Trophoblast cell (in vitro differentiated cells and primary cell): ENCODE measurements around the gene TMC4.
"Not testable (repeated sequence)": the region's sequence is repeated elsewhere in the genome, so short reads cannot be mapped to it uniquely, and the experiment has no call there.

Experiments
- DNase-seq, 2 donors: peaks; one replicate each; pipeline ENCODE4 v3.0.0-alpha.2; 2016
- H2AFZ ChIP-seq: 2 replicates; pipeline ENCODE4 v1.6.1; 2013; ENCODE audit warnings: low read length, moderate library complexity, mild to moderate bottlenecking; ENCODE audit not compliant: insufficient read depth, poor library complexity
- H2AK5ac ChIP-seq: 2 replicates; pipeline ENCODE4 v1.6.1; 2013; ENCODE audit warnings: mild to moderate bottlenecking, low read length
- H2BK120ac ChIP-seq: 2 replicates; pipeline ENCODE4 v1.6.1; 2013; ENCODE audit warnings: low read length, mild to moderate bottlenecking, moderate library complexity; ENCODE audit not compliant: insufficient read depth, poor library complexity
- H2BK12ac ChIP-seq: 2 replicates; pipeline ENCODE4 v1.6.1; 2013; ENCODE audit warnings: mild to moderate bottlenecking, low read length, moderate library complexity
- H2BK5ac ChIP-seq: 2 replicates; pipeline ENCODE4 v1.6.1; 2013; ENCODE audit warnings: low read length, low read depth, moderate library complexity, mild to moderate bottlenecking; ENCODE audit not compliant: poor library complexity
- H3K14ac ChIP-seq: 2 replicates; pipeline ENCODE4 v1.6.1; 2013; ENCODE audit warnings: mild to moderate bottlenecking, low read length
- H3K18ac ChIP-seq: 2 replicates; pipeline ENCODE4 v1.6.1; 2013; ENCODE audit warnings: mild to moderate bottlenecking, low read length
- H3K23ac ChIP-seq: 2 replicates; pipeline ENCODE4 v1.6.1; 2013; ENCODE audit warnings: low read length
- H3K27ac ChIP-seq: 2 replicates; pipeline ENCODE4 v1.5.1; 2013; ENCODE audit warnings: low read depth, mild to moderate bottlenecking, inconsistent platforms, low read length, moderate library complexity
- H3K27me3 ChIP-seq: 2 replicates; pipeline ENCODE4 v1.6.1; 2013; ENCODE audit warnings: inconsistent platforms, mild to moderate bottlenecking, low read length, moderate library complexity; ENCODE audit not compliant: insufficient read depth
- H3K36me3 ChIP-seq, 2 experiments: 1 replicate in 1 of 2; 2 replicates in 1 of 2; pipeline ENCODE4 v1.6.1; 2013; ENCODE audit warnings: low read length in 2 of 2, mild to moderate bottlenecking in 2 of 2, moderate library complexity in 1 of 2; ENCODE audit not compliant: insufficient read depth in 2 of 2, control insufficient read depth in 1 of 2
- H3K4ac ChIP-seq: 2 replicates; pipeline ENCODE4 v1.6.1; 2013; ENCODE audit warnings: low read depth, mild to moderate bottlenecking, low read length, moderate library complexity
- H3K4me1 ChIP-seq, 2 experiments: 1 replicate in 1 of 2; 2 replicates in 1 of 2; pipeline ENCODE4 v1.6.1; 2013; ENCODE audit warnings: low read length in 2 of 2, mild to moderate bottlenecking in 2 of 2, moderate library complexity in 1 of 2; ENCODE audit not compliant: insufficient read depth in 2 of 2, control insufficient read depth in 1 of 2
- H3K4me2 ChIP-seq: 2 replicates; pipeline ENCODE4 v1.6.1; 2013; ENCODE audit warnings: inconsistent platforms, mild to moderate bottlenecking, low read length, moderate library complexity
- H3K4me3 ChIP-seq: 2 replicates; pipeline ENCODE4 v1.5.1; 2013; ENCODE audit warnings: mild to moderate bottlenecking, low read depth, low read length, inconsistent platforms
- H3K79me1 ChIP-seq: one replicate; pipeline ENCODE4 v1.6.1; 2013; ENCODE audit warnings: low read length
- H3K79me2 ChIP-seq: 2 replicates; pipeline ENCODE4 v1.6.1; 2013; ENCODE audit warnings: low read length, mild to moderate bottlenecking; ENCODE audit not compliant: control insufficient read depth, insufficient read depth, poor library complexity
- H3K9ac ChIP-seq: 2 replicates; pipeline ENCODE4 v1.6.1; 2013; ENCODE audit warnings: mild to moderate bottlenecking, low read length
- H3K9me3 ChIP-seq: 2 replicates; pipeline ENCODE4 v1.6.1; 2013; ENCODE audit warnings: low read depth, mild to moderate bottlenecking, control low read depth, inconsistent platforms, low read length; ENCODE audit not compliant: insufficient read depth
- H4K12ac ChIP-seq: 2 replicates; pipeline ENCODE4 v1.6.1; 2013; ENCODE audit warnings: low read depth, mild to moderate bottlenecking, low read length, moderate library complexity
- H4K8ac ChIP-seq: 2 replicates; pipeline ENCODE4 v1.6.1; 2013; ENCODE audit warnings: low read depth, mild to moderate bottlenecking, low read length, moderate library complexity
- H4K91ac ChIP-seq: one replicate; pipeline ENCODE4 v1.6.1; 2013; ENCODE audit warnings: low read depth, mild to moderate bottlenecking, low read length, moderate library complexity
- WGBS: extraction: QIAGEN DNeasy Blood & Tissue Kit; methylation state at CpG from one replicate; pipeline ENCODE4 v1.1.7; 2013; ENCODE audit warnings: missing lambda C conversion rate; ENCODE audit not compliant: insufficient read length, insufficient coverage; ENCODE audit errors: extremely low coverage; 5-methylcytosine and 5-hydroxymethylcytosine counted together

The TMC4 gene

DNA sequence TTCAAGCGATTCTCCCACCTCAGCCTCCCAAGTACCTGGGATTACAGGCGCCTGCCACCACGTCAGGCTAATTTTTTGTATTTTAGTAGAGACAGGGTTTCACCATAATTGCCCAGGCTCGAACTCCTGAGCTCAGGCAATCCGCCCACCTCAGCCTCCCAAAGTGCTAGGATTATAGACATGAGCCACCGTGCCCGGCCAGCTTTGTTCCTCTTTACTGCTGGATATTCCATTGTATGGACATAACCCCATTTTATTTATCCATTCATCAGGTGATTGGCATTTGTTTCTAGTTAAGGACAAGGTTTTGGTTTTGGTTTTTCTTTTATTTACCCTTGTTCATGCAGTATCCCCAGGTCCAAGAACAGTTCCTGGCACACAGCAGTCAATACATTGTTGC, 23.6 kb upstream of the TMC4 start:
- H3K79me2 ChIP-seq, result peaks cover 17% of the 10 kb centered on the region
- H2AFZ ChIP-seq, result no peak overlapping the region
- H3K18ac ChIP-seq, result no peak overlapping the region
- H4K8ac ChIP-seq, result no peak overlapping the region
- no peak overlapping the region for H3K9ac ChIP-seq
- H3K27ac ChIP-seq, result no peak overlapping the region
- no peak overlapping the region for H4K91ac ChIP-seq
- H3K4ac ChIP-seq, result no peak overlapping the region
- H3K4me3 ChIP-seq, result no peak overlapping the region
- H3K79me1 ChIP-seq, result peaks cover 13% of the 10 kb centered on the region
- DNase-seq, result no peak
- no peaks in the 10 kb centered on the region for H3K27me3 ChIP-seq
- no peak overlapping the region for H2BK120ac ChIP-seq
- H4K12ac ChIP-seq, result no peak overlapping the region
- H2BK5ac ChIP-seq, result no peak overlapping the region
- H3K14ac ChIP-seq, result no peak overlapping the region
- H2AK5ac ChIP-seq, result no peak overlapping the region
- H3K4me2 ChIP-seq, result no peak overlapping the region
- no CpG with 5 or more reads among the region's 7 CpGs for WGBS
- no peaks in the 10 kb centered on the region for H3K9me3 ChIP-seq
- H3K4me1 ChIP-seq, result peaks cover 6 to 10% of the 10 kb centered on the region in 2 experiments
- H3K36me3 ChIP-seq, result peaks cover 12 to 17% of the 10 kb centered on the region in 2 experiments
- H3K23ac ChIP-seq, result no peak overlapping the region
- H2BK12ac ChIP-seq, result no peak overlapping the region

DNA sequence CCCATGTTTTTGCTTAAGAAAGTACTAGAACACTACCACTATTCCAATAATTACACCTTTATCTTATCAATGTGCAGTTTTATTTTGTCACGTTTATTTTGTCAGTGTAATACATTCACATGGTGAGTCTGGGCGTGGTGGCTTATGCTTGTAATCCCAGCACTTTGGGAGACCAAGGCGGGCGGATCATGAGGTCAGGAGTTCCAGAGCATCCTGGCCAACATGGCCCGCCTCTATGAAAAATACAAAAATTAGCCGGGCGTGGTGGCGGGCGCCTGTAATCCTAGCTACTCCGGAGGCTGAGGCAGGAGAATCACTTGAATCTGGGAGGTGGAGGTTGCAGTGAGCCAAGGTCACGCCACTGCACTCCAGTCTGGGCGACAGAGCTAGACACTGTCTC, 21.5 kb upstream of the TMC4 start:
- H2AFZ ChIP-seq, H3K9ac ChIP-seq, H3K9me3 ChIP-seq, H3K4me1 ChIP-seq, H3K4me2 ChIP-seq, H3K14ac ChIP-seq, H3K23ac ChIP-seq, H2BK12ac ChIP-seq, H4K91ac ChIP-seq, H3K4ac ChIP-seq, DNase-seq, H2BK120ac ChIP-seq, H3K27ac ChIP-seq, H3K4me3 ChIP-seq, H2AK5ac ChIP-seq, H4K12ac ChIP-seq, H3K18ac ChIP-seq, H2BK5ac ChIP-seq, H3K27me3 ChIP-seq, H4K8ac ChIP-seq: not testable (repeated sequence)
- Histone ChIP-seq H3K79me1 (peaks cover 14% of the 10 kb centered on the region), H3K79me2 (peaks cover 13% of the 10 kb centered on the region), H3K36me3 (peaks cover 10 to 12% of the 10 kb centered on the region in 2 experiments)
- no CpG with 5 or more reads among the region's 12 CpGs for WGBS

DNA sequence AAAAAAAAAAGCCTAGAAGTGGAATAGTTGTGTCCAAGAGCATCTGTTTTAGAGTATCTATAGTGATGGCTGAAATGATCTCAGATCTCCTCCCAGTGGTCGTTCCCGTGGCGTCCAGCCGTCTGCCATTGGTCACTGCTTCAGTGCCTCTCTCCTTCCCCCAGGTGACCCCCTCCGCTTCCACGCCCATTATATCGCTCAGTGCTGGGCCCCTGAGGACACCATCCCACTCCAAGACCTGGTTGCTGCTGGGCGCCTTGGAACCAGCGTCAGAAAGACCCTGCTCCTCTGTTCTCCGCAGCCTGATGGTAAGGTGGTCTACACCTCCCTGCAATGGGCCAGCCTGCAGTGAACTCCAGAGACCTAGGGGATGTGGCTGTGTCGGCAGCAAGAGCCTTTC, 20.1 kb upstream of the TMC4 start:
- no peak overlapping the region for H4K91ac ChIP-seq
- H3K14ac ChIP-seq, result no peak overlapping the region
- H3K18ac ChIP-seq, result no peak overlapping the region
- peaks cover 9% of the 10 kb centered on the region in 2 experiments for H3K4me1 ChIP-seq
- no peaks in the 10 kb centered on the region for H3K9me3 ChIP-seq
- H3K4ac ChIP-seq, result peak overlapping the region; percentile 9
- H3K79me1 ChIP-seq, result peaks cover 27% of the 10 kb centered on the region
- no peak overlapping the region for H2BK12ac ChIP-seq
- no peak overlapping the region for H3K27ac ChIP-seq
- H3K9ac ChIP-seq, result no peak overlapping the region
- no peak overlapping the region for H2AK5ac ChIP-seq
- no peak overlapping the region for H2BK5ac ChIP-seq
- H3K4me2 ChIP-seq, result no peak overlapping the region
- H3K79me2 ChIP-seq, result peaks cover 25% of the 10 kb centered on the region
- H3K27me3 ChIP-seq, result no peaks in the 10 kb centered on the region
- no peak for DNase-seq
- no peak overlapping the region for H4K8ac ChIP-seq
- no peak overlapping the region for H2BK120ac ChIP-seq
- no peak overlapping the region for H3K4me3 ChIP-seq
- H2AFZ ChIP-seq, result no peak overlapping the region
- no peak overlapping the region for H4K12ac ChIP-seq
- peaks cover 10% of the 10 kb centered on the region in 2 experiments for H3K36me3 ChIP-seq
- WGBS, result no CpG with 5 or more reads among the region's 11 CpGs
- H3K23ac ChIP-seq, result no peak overlapping the region

DNA sequence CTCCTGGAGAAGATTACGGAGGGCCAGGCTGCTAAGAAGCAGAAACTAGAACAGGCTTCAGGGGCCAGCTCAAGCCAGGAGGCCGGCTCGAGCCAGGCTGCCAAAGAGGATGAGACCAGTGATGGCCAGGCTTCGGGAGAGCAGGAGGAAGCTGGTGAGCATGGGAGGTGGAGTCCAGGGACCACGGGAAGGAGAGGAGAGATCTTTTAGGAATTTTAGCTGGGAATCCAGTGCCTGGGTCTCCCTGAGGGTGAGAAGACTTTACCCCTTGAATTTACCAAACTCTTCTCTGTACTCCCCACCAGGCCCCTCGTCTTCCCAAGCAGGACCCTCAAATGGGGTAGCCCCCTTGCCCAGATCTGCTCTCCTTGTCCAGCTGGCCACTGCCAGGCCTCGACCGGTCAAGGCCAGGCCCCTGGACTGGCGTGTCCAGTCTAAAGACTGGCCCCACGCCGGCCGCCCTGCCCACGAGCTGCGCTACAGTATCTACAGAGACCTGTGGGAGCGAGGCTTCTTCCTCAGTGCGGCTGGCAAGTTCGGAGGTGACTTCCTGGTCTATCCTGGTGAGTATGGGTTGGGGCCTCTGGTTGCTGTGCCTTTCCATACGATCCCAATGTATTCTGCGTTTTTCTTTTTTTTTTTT, 19.0 kb upstream of the TMC4 start:
- peak overlapping the region; percentile 99 for H3K27ac ChIP-seq
- WGBS, result no CpG with 5 or more reads among the region's 19 CpGs
- peak overlapping the region; percentile 69 for H4K8ac ChIP-seq
- H3K18ac ChIP-seq, result peak overlapping the region; percentile 59
- H3K9me3 ChIP-seq, result no peaks in the 10 kb centered on the region
- DNase-seq, result no peak
- H3K4ac ChIP-seq, result peak overlapping the region; percentile 57
- H2BK120ac ChIP-seq, result no peak overlapping the region
- H4K12ac ChIP-seq, result peak overlapping the region; percentile 19
- peak overlapping the region; percentile 67 for H3K4me2 ChIP-seq
- no peaks in the 10 kb centered on the region for H3K27me3 ChIP-seq
- H3K23ac ChIP-seq, result no peak overlapping the region
- H2AK5ac ChIP-seq, result no peak overlapping the region
- peaks cover 26% of the 10 kb centered on the region for H3K79me2 ChIP-seq
- peak overlapping the region; percentile 91 for H3K9ac ChIP-seq
- H4K91ac ChIP-seq, result peak overlapping the region; percentile 54
- H3K4me3 ChIP-seq, result peak overlapping the region; percentile 95
- no peak overlapping the region for H2AFZ ChIP-seq
- peaks cover 10% of the 10 kb centered on the region in 2 experiments for H3K4me1 ChIP-seq
- no peak overlapping the region for H2BK12ac ChIP-seq
- H3K36me3 ChIP-seq, result peaks cover 14 to 16% of the 10 kb centered on the region in 2 experiments
- peak overlapping the region; percentile 83 for H3K14ac ChIP-seq
- H2BK5ac ChIP-seq, result peak overlapping the region; percentile 67
- H3K79me1 ChIP-seq, result peaks cover 27% of the 10 kb centered on the region
